Calu3 (cell line): ENCODE results near the gene TMEM225B. TPM values are rescaled to one million over a fixed set of nuclear protein-coding genes. Genes with fewer than 3 reads are reported as not detected.
A peak's percentile ranks its signal among the peaks of the same experiment; 100 is the strongest.

Source experiments
- BruUV-seq: library from RNA; stranded (reverse); fragments of 400-500 nt; replicated peaks from 2 replicates; lab custom pipeline; 2021; lab: Mats Ljungman, UMichigan
- CTCF ChIA-PET: fragments of 300-600 bp; sonication (Branson Sonifier 250); formaldehyde crosslinking; loops from one replicate; lab custom pipeline; 2022; ENCODE audit warnings: antibody characterized with exemption; lab: Charles Lee
- DNase-seq: peaks from one replicate; pipeline ENCODE4 v3.0.0; 2022
- H3K27ac Mint-ChIP-seq: one replicate; pipeline ENCODE4 v1.8.0; 2022; ENCODE audit warnings: mixed read lengths; ENCODE audit not compliant: unreplicated experiment
- H3K27me3 Mint-ChIP-seq: one replicate; pipeline ENCODE4 v1.8.0; 2022; ENCODE audit warnings: mixed read lengths; ENCODE audit not compliant: unreplicated experiment
- H3K36me3 Mint-ChIP-seq: one replicate; pipeline ENCODE4 v1.8.0; 2022; ENCODE audit warnings: mild to moderate bottlenecking, moderate library complexity, mixed read lengths; ENCODE audit not compliant: insufficient read depth, unreplicated experiment
- H3K4me1 Mint-ChIP-seq: one replicate; pipeline ENCODE4 v1.8.0; 2022; ENCODE audit warnings: mild to moderate bottlenecking, low read depth, mixed read lengths; ENCODE audit not compliant: unreplicated experiment
- H3K4me3 Mint-ChIP-seq: one replicate; pipeline ENCODE4 v1.8.0; 2022; ENCODE audit warnings: mild to moderate bottlenecking, low read depth, moderate library complexity, mixed read lengths; ENCODE audit not compliant: unreplicated experiment
- H3K9me3 Mint-ChIP-seq: one replicate; pipeline ENCODE4 v1.8.0; 2022; ENCODE audit warnings: low read depth, mixed read lengths; ENCODE audit not compliant: unreplicated experiment
- intact Hi-C: fragments of 100-400 bp; cut with micrococcal nuclease; formaldehyde crosslinking; loops from one replicate; pipeline ENCODE4 v1.10.0; 2022; ENCODE audit not compliant: unreplicated experiment
- total RNA-seq: library from RNA; stranded (reverse); gene quantifications from 2 replicates; pipeline ENCODE4 v1.2.3, GENCODE V29; 2022
- TF ChIP-seq, protein P1 (sequence below): fragments of 200-600 bp; IDR thresholded peaks from one replicate; pipeline ENCODE4 v1.8.0; 2022; ENCODE audit warnings: antibody characterized with exemption; ENCODE audit not compliant: unreplicated experiment

Gene TMEM225B
- total RNA-seq, 1 experiment from 2014 or later: not detected

DNA sequence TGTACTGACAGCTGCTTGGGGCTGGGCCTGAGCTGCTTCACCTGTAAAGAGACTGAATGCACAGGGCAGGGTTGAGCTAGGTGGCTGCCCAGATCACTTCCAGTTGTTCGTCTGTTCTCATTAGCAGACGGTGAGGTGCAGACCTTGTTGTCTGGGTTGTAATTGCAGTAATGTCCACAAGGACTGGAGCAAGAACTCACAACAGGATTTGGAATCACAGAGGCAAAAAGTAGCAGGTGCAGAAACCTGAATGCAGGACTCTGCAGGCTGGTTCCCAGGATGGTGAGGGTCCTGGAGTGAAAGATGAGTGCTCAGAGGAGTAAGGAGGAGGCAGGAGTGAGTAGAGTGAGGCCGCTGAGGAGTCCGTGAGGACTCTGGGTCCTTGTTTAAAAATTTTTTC is 27.9 kb downstream of the TMEM225B start:
- no TSS peak for BruUV-seq
- CTCF ChIA-PET: interaction anchor here (0.6 kb wide), 1 partner anchor 367 kb away, joined by 6 read pairs; no protein-coding TSS in a partner anchor
- Mint-ChIP-seq H3K4me1 (no peaks in the 10 kb centered on the region), H3K4me3 (no peak overlapping the region), H3K36me3 (peaks cover 6% of the 10 kb centered on the region), H3K27me3 (no peaks in the 10 kb centered on the region), H3K9me3 (no peaks in the 10 kb centered on the region), H3K27ac (peak overlapping the region; percentile 6)
- no peak for DNase-seq
- intact Hi-C loops: no loop called here
- TF ChIP-seq, protein P1, sequence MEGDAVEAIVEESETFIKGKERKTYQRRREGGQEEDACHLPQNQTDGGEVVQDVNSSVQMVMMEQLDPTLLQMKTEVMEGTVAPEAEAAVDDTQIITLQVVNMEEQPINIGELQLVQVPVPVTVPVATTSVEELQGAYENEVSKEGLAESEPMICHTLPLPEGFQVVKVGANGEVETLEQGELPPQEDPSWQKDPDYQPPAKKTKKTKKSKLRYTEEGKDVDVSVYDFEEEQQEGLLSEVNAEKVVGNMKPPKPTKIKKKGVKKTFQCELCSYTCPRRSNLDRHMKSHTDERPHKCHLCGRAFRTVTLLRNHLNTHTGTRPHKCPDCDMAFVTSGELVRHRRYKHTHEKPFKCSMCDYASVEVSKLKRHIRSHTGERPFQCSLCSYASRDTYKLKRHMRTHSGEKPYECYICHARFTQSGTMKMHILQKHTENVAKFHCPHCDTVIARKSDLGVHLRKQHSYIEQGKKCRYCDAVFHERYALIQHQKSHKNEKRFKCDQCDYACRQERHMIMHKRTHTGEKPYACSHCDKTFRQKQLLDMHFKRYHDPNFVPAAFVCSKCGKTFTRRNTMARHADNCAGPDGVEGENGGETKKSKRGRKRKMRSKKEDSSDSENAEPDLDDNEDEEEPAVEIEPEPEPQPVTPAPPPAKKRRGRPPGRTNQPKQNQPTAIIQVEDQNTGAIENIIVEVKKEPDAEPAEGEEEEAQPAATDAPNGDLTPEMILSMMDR: no peak

DNA sequence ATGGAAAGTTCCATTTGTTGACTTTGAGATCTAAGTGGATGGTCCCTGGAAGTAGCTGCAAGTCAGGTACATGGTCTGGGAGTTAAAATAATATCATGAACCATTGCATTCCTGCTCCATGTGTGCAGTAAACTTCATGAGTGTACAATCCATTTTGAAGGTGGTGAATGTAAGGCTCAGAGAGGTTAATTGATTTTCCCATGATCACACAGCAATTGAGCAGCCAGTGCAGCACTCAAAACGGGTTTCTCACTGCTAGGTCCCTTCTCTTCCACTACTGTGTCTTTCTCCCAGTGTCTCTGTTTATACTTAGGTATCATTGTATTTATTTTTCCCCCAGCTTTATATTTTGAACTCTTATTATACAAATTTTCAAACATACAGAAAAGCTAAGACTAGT is 28.6 kb downstream of the TMEM225B start:
- no peak for DNase-seq
- Mint-ChIP-seq H3K27me3 (no peaks in the 10 kb centered on the region), H3K27ac (no peak overlapping the region), H3K4me1 (no peaks in the 10 kb centered on the region), H3K36me3 (peaks cover 8% of the 10 kb centered on the region), H3K4me3 (no peak overlapping the region), H3K9me3 (no peaks in the 10 kb centered on the region)
- CTCF ChIA-PET: no interaction called here
- intact Hi-C loops: no loop called here
- no TSS peak for BruUV-seq
- TF ChIP-seq, protein P1: no peak

DNA sequence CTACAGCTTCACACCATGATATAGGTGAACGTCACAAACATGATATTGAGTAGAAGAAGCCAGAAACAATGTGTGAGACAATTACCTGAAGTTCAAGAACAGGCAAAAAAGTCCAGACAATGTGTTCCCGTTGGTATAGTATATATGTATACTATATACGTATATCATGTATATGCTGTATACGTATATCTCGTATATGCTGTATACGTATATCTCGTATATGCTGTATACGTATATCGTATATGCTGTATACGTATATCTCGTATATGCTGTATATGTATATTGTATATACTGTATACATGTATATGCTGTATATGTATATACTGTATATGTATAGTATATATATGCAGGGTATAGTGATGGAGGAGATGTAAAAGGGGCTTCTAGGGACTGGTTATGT is 29.4 kb downstream of the TMEM225B start:
- Mint-ChIP-seq H3K27me3 (no peaks in the 10 kb centered on the region), H3K27ac (no peak overlapping the region), H3K9me3 (no peaks in the 10 kb centered on the region), H3K4me1 (no peaks in the 10 kb centered on the region), H3K36me3 (peaks cover 11% of the 10 kb centered on the region), H3K4me3 (no peak overlapping the region)
- no TSS peak for BruUV-seq
- intact Hi-C loops: no loop called here
- CTCF ChIA-PET: no interaction called here
- no peak for DNase-seq
- TF ChIP-seq, protein P1: no peak

DNA sequence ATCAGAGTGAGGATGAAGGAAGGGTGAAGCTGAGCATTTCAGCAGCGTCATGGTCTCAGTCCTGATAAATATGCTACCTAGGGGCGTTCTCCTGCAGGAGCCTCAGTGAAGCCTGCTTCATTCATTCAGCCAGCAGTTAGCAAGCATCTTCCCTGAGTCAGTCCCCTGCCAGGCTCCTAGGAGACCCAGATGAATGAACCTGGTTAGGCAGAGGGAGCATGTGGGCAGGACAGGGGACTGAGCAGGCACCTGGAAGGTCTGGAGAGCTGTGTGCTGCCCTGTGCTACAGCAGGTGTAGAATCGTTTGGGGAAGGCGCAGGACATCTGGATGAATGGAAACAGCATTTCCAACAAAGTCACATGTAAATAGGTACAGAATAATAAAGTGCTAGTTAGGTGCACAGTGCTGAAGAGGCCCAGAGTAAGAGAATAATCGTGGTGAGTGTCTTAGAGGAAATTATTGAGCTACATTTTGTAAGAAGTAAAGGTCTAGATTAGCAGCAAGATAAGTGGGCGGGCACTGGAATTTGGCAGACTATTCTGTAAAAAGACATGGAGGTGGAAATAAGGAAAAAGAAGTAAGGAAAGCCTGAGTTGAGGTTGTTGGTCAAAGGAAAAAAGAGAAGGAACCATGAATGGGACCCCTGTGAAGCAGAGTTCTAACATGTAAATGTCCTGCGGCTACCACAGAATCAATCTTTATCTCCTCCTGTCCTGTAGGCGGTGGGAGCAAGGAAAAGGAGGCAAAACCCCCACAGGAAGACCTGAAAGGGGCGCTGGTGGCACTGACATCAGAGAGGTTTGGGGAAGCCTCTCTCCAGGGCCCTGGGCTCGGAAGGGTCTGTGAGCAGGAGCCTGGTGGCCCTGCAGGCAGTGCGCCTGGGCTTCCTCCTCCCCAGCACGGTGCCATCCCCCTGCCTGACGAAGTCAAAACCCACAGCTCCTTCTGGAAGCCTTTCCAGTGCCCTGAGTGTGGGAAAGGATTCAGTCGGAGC is 30.7 kb downstream of the TMEM225B start:
- CTCF ChIA-PET: interaction anchor here (0.6 kb wide), 1 partner anchor 103 kb away, joined by 3 read pairs; no protein-coding TSS in a partner anchor
- no peak for DNase-seq
- TF ChIP-seq, protein P1: no peak
- no peaks in the 10 kb centered on the region for H3K27me3 Mint-ChIP-seq
- no peaks in the 10 kb centered on the region for H3K9me3 Mint-ChIP-seq
- no peak overlapping the region for H3K4me3 Mint-ChIP-seq
- H3K36me3 Mint-ChIP-seq: peaks cover 5% of the 10 kb centered on the region
- no peaks in the 10 kb centered on the region for H3K4me1 Mint-ChIP-seq
- BruUV-seq: no TSS peak
- H3K27ac Mint-ChIP-seq: no peak overlapping the region
- intact Hi-C loops: no loop called here
